Retina (tissue), 1 donor: ENCODE data around the gene SPDYE8.
"Not testable (repeated sequence)": the region's sequence is repeated elsewhere in the genome, so short reads cannot be mapped to it uniquely, and the experiment has no call there.

Source experiments
- DNase-seq: peaks from one replicate; pipeline ENCODE4 v3.0.0-alpha.2; 2016

SPDYE8 gene, protein sequence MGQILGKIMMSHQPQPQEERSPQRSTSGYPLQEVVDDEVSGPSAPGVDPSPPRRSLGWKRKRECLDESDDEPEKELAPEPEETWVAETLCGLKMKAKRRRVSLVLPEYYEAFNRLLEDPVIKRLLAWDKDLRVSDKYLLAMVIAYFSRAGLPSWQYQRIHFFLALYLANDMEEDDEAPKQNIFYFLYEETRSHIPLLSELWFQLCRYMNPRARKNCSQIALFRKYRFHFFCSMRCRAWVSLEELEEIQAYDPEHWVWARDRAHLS

DNA sequence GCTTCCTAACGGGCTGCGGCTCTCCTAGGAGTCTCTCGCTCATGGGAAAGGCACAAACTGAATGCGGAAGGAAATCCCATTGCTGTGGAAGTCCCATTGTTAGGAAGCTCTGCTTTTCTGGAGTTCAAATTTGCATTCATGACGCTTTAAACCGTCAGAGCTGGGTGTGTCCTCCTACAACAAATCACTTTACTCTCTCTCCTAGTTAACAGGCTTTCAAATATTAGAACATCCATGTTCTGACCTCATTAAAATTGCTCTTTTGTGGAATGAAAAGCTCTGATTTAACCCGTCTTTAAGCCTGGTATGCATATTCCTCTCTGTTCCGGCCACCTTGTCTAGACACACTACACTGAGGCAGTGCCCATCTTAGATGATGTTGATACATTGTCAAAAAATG, at the start of gene SPDYE8:
Gene SPDYE8 (minus strand): TSS at position 101 of the 400 bp plus-strand sequence. CDS start 1,800 bp downstream, outside the sequence.
- not testable (repeated sequence) for DNase-seq

DNA sequence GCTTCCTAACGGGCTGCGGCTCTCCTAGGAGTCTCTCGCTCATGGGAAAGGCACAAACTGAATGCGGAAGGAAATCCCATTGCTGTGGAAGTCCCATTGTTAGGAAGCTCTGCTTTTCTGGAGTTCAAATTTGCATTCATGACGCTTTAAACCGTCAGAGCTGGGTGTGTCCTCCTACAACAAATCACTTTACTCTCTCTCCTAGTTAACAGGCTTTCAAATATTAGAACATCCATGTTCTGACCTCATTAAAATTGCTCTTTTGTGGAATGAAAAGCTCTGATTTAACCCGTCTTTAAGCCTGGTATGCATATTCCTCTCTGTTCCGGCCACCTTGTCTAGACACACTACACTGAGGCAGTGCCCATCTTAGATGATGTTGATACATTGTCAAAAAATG, 28.2 kb upstream of the SPDYE8 start, which contains the start of gene SPDYE11:
Gene SPDYE11 (minus strand): TSS at position 101 of the 400 bp plus-strand sequence. CDS start 1,800 bp downstream, outside the sequence.
- not testable (repeated sequence) for DNase-seq

DNA sequence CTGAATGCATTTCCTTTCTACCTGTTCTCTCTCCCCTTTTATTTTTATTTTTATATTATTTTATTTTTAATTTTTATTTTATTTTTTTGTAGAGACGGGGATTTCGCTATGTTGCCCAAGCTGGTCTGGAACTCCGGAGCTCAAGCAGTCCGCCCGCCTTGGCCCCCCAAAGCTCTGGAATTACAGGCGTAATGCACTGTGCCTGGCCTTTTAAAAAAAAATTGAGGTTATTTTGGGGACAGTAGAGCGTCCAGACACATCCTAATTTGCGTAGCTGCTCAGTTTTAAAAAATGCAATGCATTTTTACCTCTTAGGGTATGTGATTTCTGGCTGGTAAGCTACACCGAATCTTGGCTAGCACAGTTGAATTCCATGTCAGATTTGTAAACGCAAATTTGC, 23.1 kb downstream of the SPDYE8 start:
- not testable (repeated sequence) for DNase-seq

DNA sequence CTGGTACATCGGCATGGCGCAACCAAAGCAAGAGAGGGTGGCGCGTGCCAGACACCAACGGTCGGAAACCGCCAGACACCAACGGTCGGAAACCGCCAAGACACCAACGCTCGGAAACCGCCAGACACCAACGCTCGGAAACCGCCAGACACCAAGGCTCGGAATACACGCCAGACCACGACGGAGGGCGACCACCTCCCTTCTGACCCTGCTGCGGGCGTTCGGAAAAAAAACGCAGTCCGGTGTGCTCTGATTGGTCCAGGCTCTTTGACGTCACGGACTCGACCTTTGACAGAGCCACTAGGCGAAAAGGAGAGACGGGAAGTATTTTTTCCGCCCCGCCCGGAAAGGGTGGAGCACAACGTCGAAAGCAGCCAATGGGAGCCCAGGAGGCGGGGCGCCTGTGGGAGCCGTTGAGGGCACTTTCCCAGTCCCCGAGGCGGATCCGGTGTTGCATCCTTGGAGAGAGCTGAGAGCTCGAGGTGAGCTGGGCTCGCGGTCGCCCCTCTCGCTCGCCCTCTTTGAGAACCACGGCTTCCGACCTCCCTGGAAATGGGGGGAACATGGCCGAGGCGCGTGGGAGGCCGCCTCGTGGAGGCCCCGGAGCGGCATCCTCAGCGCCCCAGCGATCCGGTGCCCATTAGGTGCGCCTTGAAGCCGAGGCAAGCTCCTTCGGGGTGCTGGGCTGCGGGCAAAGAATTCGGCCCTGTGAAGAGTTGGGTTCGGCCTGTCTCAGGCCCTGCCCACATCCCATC, 23.7 kb downstream of the SPDYE8 start:
- not testable (repeated sequence) for DNase-seq

DNA sequence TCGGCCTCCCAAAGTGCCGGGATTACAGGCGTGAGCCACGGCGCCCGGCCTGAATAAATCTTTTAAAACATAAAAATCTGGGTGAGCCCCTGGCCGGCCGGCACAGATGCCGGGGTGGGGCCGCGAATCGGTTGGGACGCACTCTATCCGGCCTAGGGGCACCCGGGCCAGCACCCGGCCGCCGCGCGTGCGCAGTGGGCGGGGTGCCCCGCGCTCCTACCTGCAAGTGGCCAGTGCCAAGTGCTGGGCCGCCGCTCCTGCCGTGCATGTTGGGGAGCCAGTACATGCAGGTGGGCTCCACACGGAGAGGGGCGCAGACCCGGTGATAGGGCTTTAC, 24.2 kb downstream of the SPDYE8 start:
- not testable (repeated sequence) for DNase-seq

DNA sequence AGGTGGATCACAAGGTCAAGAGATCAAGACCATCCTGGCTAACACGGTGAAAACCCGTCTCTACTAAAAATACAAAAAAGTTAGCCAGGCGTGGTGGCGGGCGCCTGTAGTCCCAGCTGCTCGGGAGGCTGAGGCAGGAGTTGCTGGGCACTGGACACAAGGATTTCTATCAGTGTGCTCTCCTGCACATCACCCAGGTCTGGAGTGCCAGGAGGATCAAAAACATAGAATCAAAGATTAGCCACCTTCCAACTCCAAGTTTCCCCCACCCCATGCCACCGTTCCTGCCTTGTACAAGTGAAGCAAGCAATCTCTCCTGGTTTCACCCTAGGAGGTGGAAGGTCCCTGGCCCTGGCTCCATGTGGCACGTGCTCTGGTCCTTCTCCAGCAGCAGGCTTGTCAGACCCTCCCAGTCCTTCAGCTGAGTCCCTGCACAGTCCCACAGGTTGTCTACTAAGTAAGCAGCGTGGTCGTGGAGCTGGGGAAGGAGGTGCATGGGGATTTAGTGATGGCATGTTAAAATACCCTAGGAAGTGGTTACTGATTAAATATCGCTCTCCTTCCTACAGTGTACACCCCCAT, 31.6 kb downstream of the SPDYE8 start:
- not testable (repeated sequence) for DNase-seq

GRCh38 chr7:72997447-72997846, 32.1 kb downstream of the SPDYE8 start:
- not testable (repeated sequence) for DNase-seq

DNA sequence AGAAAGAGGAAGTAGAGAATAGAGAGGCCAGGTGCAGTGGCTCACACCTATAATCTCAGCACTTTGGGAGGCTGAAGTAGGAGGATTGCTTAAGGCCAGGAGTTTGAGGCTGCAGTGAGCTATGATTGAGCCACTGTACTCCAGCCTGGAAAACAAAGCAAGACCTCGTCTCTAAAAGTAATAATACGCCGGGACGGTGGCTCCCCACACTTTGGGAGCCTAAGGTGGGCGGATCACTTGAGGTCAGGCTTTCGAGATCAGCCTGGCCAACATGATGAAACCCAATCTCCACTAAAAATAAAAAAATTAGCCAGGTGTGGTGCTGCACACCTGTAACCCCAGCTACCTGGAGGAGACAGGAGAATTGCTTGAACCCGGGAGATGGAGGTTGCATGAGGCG, 34.1 kb downstream of the SPDYE8 start:
- DNase-seq = not testable (repeated sequence)

DNA sequence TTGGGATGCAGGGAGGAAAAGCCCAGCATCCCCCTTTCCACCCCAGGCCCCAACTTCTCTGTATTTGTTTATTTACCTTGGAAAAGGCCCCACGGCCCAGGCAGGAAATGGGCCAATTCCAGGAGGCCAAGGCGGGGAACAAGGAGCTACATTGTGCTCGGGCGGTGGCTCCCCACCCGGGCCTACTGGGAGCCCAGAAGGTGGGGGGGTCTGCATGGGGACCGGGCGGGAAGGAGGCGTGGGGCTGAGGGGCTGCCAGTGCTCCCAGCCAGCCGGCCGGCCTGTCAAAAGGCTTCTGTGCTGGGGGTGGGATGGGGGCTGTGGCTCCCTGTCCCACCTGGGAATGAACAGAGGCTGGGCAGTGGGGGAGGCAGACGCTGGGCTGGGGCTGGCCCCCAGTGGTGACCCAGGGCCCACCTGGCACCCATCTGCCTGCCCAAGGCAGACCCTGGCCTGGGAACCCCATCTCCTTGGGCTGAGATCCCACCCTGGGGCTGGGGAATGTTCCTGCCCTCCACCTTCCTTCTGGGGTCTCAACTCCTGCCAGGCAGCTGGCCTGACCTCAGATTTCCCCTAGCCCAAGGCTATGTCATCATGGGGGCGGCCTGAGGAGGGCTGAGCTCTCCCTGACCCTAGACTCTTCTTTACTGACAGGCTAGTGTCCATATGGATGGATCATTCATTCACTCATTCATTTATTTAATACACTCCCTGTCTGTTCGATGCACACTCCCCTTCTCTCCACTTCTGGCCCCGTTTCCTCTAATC, 39.2 kb downstream of the SPDYE8 start:
- DNase-seq = not testable (repeated sequence)

DNA sequence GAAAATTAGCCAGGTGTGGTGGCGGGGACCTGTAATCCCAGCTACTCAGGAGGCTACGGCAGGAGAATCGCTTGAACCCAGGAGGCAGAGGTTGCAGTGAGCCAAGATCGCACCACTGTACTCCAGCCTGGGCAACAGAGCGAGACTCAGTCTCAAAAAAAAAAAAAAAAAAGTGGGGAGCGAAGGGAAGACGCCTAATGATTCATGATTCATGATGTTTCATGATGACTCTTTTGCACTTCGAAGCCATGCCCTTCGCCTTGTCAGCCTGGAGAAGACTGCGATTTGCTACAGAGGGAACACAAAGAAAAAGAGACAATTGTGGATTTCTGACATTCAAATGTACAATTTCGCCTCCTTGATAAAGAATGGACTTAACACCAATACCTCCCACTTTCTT, 47.5 kb downstream of the SPDYE8 start:
- not testable (repeated sequence) for DNase-seq

DNA sequence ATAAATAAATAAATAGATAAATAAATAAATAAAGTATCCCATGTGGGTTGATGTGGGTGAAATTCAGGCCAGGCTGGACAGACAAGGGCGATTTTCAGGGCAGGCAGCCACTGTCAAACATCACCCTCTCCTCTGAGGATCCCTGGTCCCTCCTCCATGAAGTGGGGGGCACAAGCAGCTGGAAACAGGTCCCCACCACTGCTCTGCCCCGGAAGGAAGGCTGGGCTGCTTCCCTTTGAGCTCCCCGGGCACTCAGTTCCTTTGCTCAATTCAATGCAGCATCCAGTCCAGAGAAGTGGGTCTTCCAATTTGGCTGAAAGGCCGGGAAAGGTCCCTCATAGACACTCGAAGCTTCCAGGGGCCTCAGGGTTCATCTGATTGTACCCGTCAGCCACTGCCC, 49.2 kb downstream of the SPDYE8 start:
- DNase-seq = not testable (repeated sequence)

DNA sequence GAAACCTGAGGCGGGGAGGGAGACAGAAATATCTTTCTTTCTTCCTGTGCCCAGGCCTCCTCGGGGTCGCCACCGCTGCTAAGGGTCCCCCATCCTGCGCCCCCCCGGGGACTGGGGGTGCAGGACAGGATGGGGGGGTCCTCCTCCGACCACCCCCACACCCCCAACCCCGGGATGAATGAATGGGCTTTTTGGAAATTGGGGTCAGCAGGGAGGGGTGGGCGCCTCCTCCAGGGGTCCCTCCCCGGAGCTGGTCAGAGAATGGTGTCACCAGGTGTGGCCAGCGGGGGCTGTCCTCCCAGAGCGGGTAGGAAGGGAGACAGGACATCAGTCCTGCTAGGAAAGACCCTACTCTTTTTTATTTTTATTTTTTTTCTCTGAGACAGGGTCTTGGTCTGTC, 53.1 kb downstream of the SPDYE8 start:
- not testable (repeated sequence) for DNase-seq

GRCh38 chr7:72975656-72976286, 53.8 kb downstream of the SPDYE8 start:
- not testable (repeated sequence) for DNase-seq

DNA sequence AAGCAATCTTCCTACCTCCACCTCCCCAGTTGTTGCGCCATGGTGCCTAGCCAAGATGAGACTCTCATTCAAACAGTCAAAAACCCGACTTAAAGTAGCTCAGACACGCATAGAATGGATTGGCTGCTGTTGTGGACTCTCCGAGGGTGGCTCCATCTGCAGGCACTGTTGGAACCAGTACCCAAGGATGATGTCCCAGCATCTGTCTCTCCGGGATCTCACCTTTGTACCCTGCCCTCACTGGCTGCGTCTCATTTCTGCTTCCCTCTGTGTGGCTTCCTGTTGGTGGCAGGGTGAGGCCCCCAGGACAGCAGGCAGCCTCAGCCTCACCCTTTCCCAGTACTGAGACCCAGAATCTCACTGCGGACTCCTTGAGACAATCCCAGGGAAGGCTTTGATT, 54.8 kb downstream of the SPDYE8 start:
- not testable (repeated sequence) for DNase-seq

DNA sequence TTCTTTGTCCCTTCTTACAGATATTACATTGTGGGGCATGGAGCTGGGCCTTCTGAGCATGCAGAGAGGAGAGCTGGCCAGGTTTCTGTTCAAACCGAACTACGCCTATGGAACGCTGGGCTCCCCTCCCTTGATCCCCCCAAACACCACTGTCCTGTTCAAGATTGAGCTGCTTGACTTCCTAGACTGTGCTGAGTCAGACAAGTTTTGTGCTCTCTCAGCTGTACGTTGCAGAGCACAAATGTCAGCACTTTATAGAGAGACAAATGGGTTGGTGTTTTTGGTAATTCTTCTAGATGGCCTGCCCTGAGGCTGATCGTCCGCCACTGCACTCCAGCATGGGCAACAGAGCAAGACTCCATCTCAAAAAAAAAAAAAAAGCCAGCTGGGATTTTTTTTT, 58.1 kb downstream of the SPDYE8 start:
- DNase-seq = not testable (repeated sequence)
